GM12891 (cell line): Measurements from ENCODE around the gene APOC3.

Source experiments
- POLR2A ChIP-seq: IDR thresholded peaks from 2 replicates; pipeline ENCODE4 v1.6.1; 2011; ENCODE audit warnings: low read depth, low read length, control low read depth
- POLR2AphosphoS5 ChIP-seq: IDR thresholded peaks from 2 replicates; pipeline ENCODE4 v1.6.1; 2011; ENCODE audit warnings: low read depth, low read length, control low read depth
- TAF1 ChIP-seq: IDR thresholded peaks from 2 replicates; pipeline ENCODE4 v1.6.1; 2011; ENCODE audit warnings: low read depth, low read length, control low read depth

- TF ChIP-seq POLR2AphosphoS5 = no peak
- TF ChIP-seq POLR2A = no peak
- no peak for TF ChIP-seq TAF1
These were observed 33.2 kb downstream of the APOC3 start for GRCh38 chr11:116862951-116863350.
